H9 (cell line): ENCODE results near the gene ADORA1. TPM values are rescaled to one million over a fixed set of nuclear protein-coding genes. Genes with fewer than 3 reads are reported as not detected.

Experiments
- DNase-seq: peaks from one replicate; pipeline ENCODE4 v3.0.0-alpha.2; 2017
- H2AFZ ChIP-seq: one replicate; pipeline ENCODE4 v1.6.1; 2013; ENCODE audit warnings: mild to moderate bottlenecking, low read length, control low read depth, moderate library complexity
- H2AK5ac ChIP-seq: 2 replicates; pipeline ENCODE4 v1.6.1; 2013; ENCODE audit warnings: low read length, control low read depth, mixed read lengths; ENCODE audit not compliant: insufficient read length
- H2BK120ac ChIP-seq: one replicate; pipeline ENCODE4 v1.6.1; 2013; ENCODE audit warnings: low read depth, mild to moderate bottlenecking, low read length, control low read depth, inconsistent platforms; ENCODE audit not compliant: poor library complexity, severe bottlenecking
- H2BK12ac ChIP-seq: 2 replicates; pipeline ENCODE4 v1.6.1; 2013; ENCODE audit warnings: low read length, control low read depth, mixed read lengths, low read depth; ENCODE audit not compliant: insufficient read length
- H2BK15ac ChIP-seq: 2 replicates; pipeline ENCODE4 v1.6.1; 2013; ENCODE audit warnings: low read depth, low read length, control low read depth
- H2BK20ac ChIP-seq: one replicate; pipeline ENCODE4 v1.6.1; 2013; ENCODE audit warnings: low read depth, mild to moderate bottlenecking, low read length, control low read depth, inconsistent platforms; ENCODE audit not compliant: poor library complexity, severe bottlenecking
- H2BK5ac ChIP-seq: 2 replicates; pipeline ENCODE4 v1.6.1; 2013; ENCODE audit warnings: low read length, control low read depth, mixed read lengths; ENCODE audit not compliant: insufficient read length
- H3K14ac ChIP-seq: 2 replicates; pipeline ENCODE4 v1.6.1; 2013; ENCODE audit warnings: low read length, control low read depth; ENCODE audit not compliant: insufficient read depth
- H3K18ac ChIP-seq: 2 replicates; pipeline ENCODE4 v1.6.1; 2013; ENCODE audit warnings: low read depth, mild to moderate bottlenecking, mixed read lengths, low read length, control low read depth; ENCODE audit not compliant: insufficient read length
- H3K23ac ChIP-seq: 2 replicates; pipeline ENCODE4 v1.6.1; 2013; ENCODE audit warnings: low read length, control low read depth, mixed read lengths, low read depth; ENCODE audit not compliant: insufficient read length
- H3K23me2 ChIP-seq: 2 replicates; pipeline ENCODE4 v1.6.1; 2013; ENCODE audit warnings: low read depth, mild to moderate bottlenecking, mixed read lengths, low read length, control low read depth; ENCODE audit not compliant: insufficient read length, poor library complexity, severe bottlenecking
- H3K27ac ChIP-seq: 2 replicates; pipeline ENCODE4 v1.5.1; 2013; ENCODE audit warnings: low read length, control low read depth, mixed read lengths, low read depth; ENCODE audit not compliant: insufficient read length
- H3K27me3 ChIP-seq: 2 replicates; pipeline ENCODE4 v1.6.1; 2013; ENCODE audit warnings: low read length, control low read depth, inconsistent platforms; ENCODE audit not compliant: insufficient read depth
- H3K4ac ChIP-seq: 2 replicates; pipeline ENCODE4 v1.6.1; 2013; ENCODE audit warnings: low read depth, mild to moderate bottlenecking, control low read depth, inconsistent platforms, low read length, moderate library complexity
- H3K4me1 ChIP-seq: 2 replicates; pipeline ENCODE4 v1.6.1; 2013; ENCODE audit warnings: low read length, control low read depth, inconsistent platforms; ENCODE audit not compliant: insufficient read depth
- H3K4me2 ChIP-seq: 2 replicates; pipeline ENCODE4 v1.6.1; 2013; ENCODE audit warnings: low read length, control low read depth, mixed read lengths; ENCODE audit not compliant: insufficient read length, insufficient read depth
- H3K56ac ChIP-seq: 2 replicates; pipeline ENCODE4 v1.6.1; 2013; ENCODE audit warnings: low read depth, mild to moderate bottlenecking, mixed read lengths, low read length, control low read depth; ENCODE audit not compliant: insufficient read length
- H3K79me1 ChIP-seq: 2 replicates; pipeline ENCODE4 v1.6.1; 2013; ENCODE audit warnings: low read depth, mild to moderate bottlenecking, moderate library complexity, low read length, control low read depth, inconsistent platforms; ENCODE audit not compliant: insufficient read depth, poor library complexity, severe bottlenecking
- H3K79me2 ChIP-seq: 2 replicates; pipeline ENCODE4 v1.6.1; 2013; ENCODE audit warnings: low read length, control low read depth, inconsistent platforms; ENCODE audit not compliant: insufficient read depth
- H3K9ac ChIP-seq: 2 replicates; pipeline ENCODE4 v1.6.1; 2013; ENCODE audit warnings: low read length, control low read depth, mixed read lengths; ENCODE audit not compliant: insufficient read length; ENCODE audit errors: extremely low read depth
- H3K9me3 ChIP-seq: one replicate; pipeline ENCODE4 v1.6.1; 2013; ENCODE audit warnings: low read depth, low read length, inconsistent platforms; ENCODE audit not compliant: control insufficient read depth
- H3T11ph ChIP-seq: one replicate; pipeline ENCODE4 v1.6.1; 2013; ENCODE audit warnings: mild to moderate bottlenecking, low read length, control low read depth, inconsistent platforms
- H4K20me1 ChIP-seq: one replicate; pipeline ENCODE4 v1.6.1; 2013; ENCODE audit not compliant: control insufficient read depth, insufficient read length, insufficient read depth
- H4K5ac ChIP-seq: 2 replicates; pipeline ENCODE4 v1.6.1; 2013; ENCODE audit warnings: low read depth, mild to moderate bottlenecking, mixed read lengths, low read length, control low read depth; ENCODE audit not compliant: insufficient read length
- H4K8ac ChIP-seq: replicated peaks from 2 replicates; pipeline ENCODE4 v1.6.1; 2013; ENCODE audit warnings: low read length, control low read depth, mixed read lengths, low read depth; ENCODE audit not compliant: insufficient read length
- H4K91ac ChIP-seq: 2 replicates; pipeline ENCODE4 v1.6.1; 2013; ENCODE audit warnings: low read depth, mild to moderate bottlenecking, moderate library complexity, mixed read lengths, low read length, control low read depth; ENCODE audit not compliant: insufficient read length
- H3K27ac Mint-ChIP-seq, 3 experiments: 2 replicates in 2 of 3; 3 replicates in 1 of 3; pipeline ENCODE4 v1.8.0; 2020 to 2021; ENCODE audit warnings: mixed read lengths in 3 of 3, mild to moderate bottlenecking in 1 of 3, moderate library complexity in 1 of 3
- H3K27me3 Mint-ChIP-seq: 2 replicates; pipeline ENCODE4 v1.8.0; 2021; ENCODE audit warnings: low read depth, mild to moderate bottlenecking, moderate library complexity, mixed read lengths
- H3K36me3 Mint-ChIP-seq, 3 experiments: 2 replicates in 2 of 3; 3 replicates in 1 of 3; pipeline ENCODE4 v1.8.0; 2020 to 2021; ENCODE audit warnings: low read depth in 3 of 3, mixed read lengths in 3 of 3; ENCODE audit not compliant: insufficient read depth in 1 of 3
- H3K4me1 Mint-ChIP-seq, 2 experiments: 2 replicates each; pipeline ENCODE4 v1.8.0; 2020; ENCODE audit warnings: mixed read lengths in 2 of 2
- H3K4me3 Mint-ChIP-seq, 2 experiments: 2 replicates in 1 of 2; 3 replicates in 1 of 2; pipeline ENCODE4 v1.8.0; 2020 to 2021; ENCODE audit warnings: mild to moderate bottlenecking in 2 of 2, mixed read lengths in 2 of 2, moderate library complexity in 1 of 2
- H3K9me3 Mint-ChIP-seq, 2 experiments: 2 replicates in 1 of 2; 3 replicates in 1 of 2; pipeline ENCODE4 v1.8.0; 2020; ENCODE audit warnings: mild to moderate bottlenecking in 2 of 2, mixed read lengths in 2 of 2, moderate library complexity in 1 of 2
- WGBS: extraction: QIAGEN DNeasy Blood & Tissue Kit; methylation state at CpG from one replicate; pipeline ENCODE4 v1.1.7; 2013; ENCODE audit warnings: missing lambda C conversion rate, low lambda C conversion rate, mixed read lengths; ENCODE audit not compliant: insufficient read length; ENCODE audit errors: extremely low coverage; 5-methylcytosine and 5-hydroxymethylcytosine counted together
- total RNA-seq: library from RNA; stranded (reverse); gene quantifications from 2 replicates; pipeline ENCODE4 v1.2.1, GENCODE V29; 2021
- TF ChIP-seq, protein P1 (sequence below): fragments of 200-600 bp; sonication (generic); conservative IDR thresholded peaks from 3 replicates; pipeline ENCODE4 v1.8.0; 2021; ENCODE audit warnings: antibody characterized with exemption, mild to moderate bottlenecking

ADORA1 gene
- total RNA-seq, 1 experiment from 2014 or later = 1.3 TPM

DNA sequence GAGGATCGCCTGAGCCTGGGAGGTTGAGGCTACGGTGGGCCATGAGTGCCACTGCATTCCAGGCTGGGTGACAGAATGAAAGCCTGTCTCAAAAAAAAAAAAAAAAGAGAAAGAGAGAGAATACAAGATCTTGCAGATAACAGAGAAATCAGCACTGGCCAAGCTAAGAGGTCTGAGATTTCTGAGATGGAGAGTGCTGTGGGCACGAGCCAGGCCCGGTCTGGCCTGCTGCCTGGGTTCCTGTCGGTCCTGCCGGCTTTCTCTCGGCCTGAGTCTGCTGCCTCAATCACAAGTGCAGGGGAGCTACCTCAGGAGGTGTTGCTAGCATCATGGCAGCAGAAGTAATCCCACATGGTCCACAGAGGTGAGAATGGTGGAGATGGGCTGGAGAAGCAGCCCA, 19.0 kb downstream of the ADORA1 start:
- no peak overlapping the region for H3K4ac ChIP-seq
- peak overlapping the region; percentile 16 for H3K18ac ChIP-seq
- H2BK12ac ChIP-seq = no peak overlapping the region
- H3K4me3 Mint-ChIP-seq = no peak overlapping the region
- H3K4me1 Mint-ChIP-seq = peaks cover 66 to 82% of the 10 kb centered on the region in 2 experiments
- H4K91ac ChIP-seq = no peak overlapping the region
- peaks cover 14% of the 10 kb centered on the region; the same call in 1 of the 2 replicates for H3K4me1 ChIP-seq
- DNase-seq = no peak
- no CpG with 5 or more reads among the region's 7 CpGs for WGBS
- no peak overlapping the region for H3K4me2 ChIP-seq
- no peak overlapping the region for H3K23ac ChIP-seq
- no peak overlapping the region for H3K27ac ChIP-seq
- H2AFZ ChIP-seq = no peak overlapping the region
- no peak overlapping the region for H2BK20ac ChIP-seq
- no peak overlapping the region for H3K56ac ChIP-seq
- H3K9ac ChIP-seq = no peak overlapping the region
- no peaks in the 10 kb centered on the region for H4K20me1 ChIP-seq
- TF ChIP-seq, protein P1, sequence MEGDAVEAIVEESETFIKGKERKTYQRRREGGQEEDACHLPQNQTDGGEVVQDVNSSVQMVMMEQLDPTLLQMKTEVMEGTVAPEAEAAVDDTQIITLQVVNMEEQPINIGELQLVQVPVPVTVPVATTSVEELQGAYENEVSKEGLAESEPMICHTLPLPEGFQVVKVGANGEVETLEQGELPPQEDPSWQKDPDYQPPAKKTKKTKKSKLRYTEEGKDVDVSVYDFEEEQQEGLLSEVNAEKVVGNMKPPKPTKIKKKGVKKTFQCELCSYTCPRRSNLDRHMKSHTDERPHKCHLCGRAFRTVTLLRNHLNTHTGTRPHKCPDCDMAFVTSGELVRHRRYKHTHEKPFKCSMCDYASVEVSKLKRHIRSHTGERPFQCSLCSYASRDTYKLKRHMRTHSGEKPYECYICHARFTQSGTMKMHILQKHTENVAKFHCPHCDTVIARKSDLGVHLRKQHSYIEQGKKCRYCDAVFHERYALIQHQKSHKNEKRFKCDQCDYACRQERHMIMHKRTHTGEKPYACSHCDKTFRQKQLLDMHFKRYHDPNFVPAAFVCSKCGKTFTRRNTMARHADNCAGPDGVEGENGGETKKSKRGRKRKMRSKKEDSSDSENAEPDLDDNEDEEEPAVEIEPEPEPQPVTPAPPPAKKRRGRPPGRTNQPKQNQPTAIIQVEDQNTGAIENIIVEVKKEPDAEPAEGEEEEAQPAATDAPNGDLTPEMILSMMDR = no peak
- no peak overlapping the region for H3T11ph ChIP-seq
- H3K27me3 Mint-ChIP-seq = no peaks in the 10 kb centered on the region; the same call in 1 of the 2 replicates
- no peaks in the 10 kb centered on the region for H3K27me3 ChIP-seq
- H3K79me1 ChIP-seq = no peaks in the 10 kb centered on the region
- peak overlapping the region; percentile 17; the same call in 1 of the 2 replicates for H3K14ac ChIP-seq
- H3K9me3 Mint-ChIP-seq = peaks cover 4 to 8% of the 10 kb centered on the region in 2 experiments; a peak in 3 of 5 replicates
- H3K36me3 Mint-ChIP-seq = peaks cover 0 to 9% (median 2%) of the 10 kb centered on the region in 3 experiments; a peak in 3 of 7 replicates
- H3K23me2 ChIP-seq = no peaks in the 10 kb centered on the region
- H4K5ac ChIP-seq = no peak overlapping the region
- H2BK120ac ChIP-seq = no peak overlapping the region
- H3K27ac Mint-ChIP-seq = peak overlapping the region in 1 of 3 experiments; percentile 63; a peak in 2 of 7 replicates
- no peak overlapping the region for H4K8ac ChIP-seq
- H3K79me2 ChIP-seq = no peaks in the 10 kb centered on the region
- H2BK15ac ChIP-seq = no peak overlapping the region
- H3K9me3 ChIP-seq = no peaks in the 10 kb centered on the region
- no peak overlapping the region for H2BK5ac ChIP-seq
- no peak overlapping the region for H2AK5ac ChIP-seq
